OCI-LY7 (cell line): ENCODE data around the gene TEKT4. TPM values are rescaled to one million over a fixed set of nuclear protein-coding genes. Genes with fewer than 3 reads are reported as not detected.
"Not testable (repeated sequence)": the region's sequence is repeated elsewhere in the genome, so short reads cannot be mapped to it uniquely, and the experiment has no call there.

Experiments used
- BruUV-seq: library from RNA; stranded (reverse); fragments of 400-500 nt; replicated peaks from 2 replicates; lab custom pipeline; 2021; lab: Mats Ljungman, UMichigan
- CTCF ChIA-PET: fragments of 300-600 bp; sonication (Branson Sonifier 250); formaldehyde crosslinking; loops from one replicate; lab custom pipeline; 2022; ENCODE audit warnings: antibody characterized with exemption; ENCODE audit not compliant: unreplicated experiment; lab: Charles Lee
- POLR2A ChIA-PET: fragments of 300-600 bp; sonication (Branson Sonifier 250); formaldehyde crosslinking; loops from one replicate; lab custom pipeline; 2022; ENCODE audit warnings: antibody characterized with exemption; lab: Charles Lee
- DNase-seq: peaks from one replicate; pipeline ENCODE4 v3.0.0-alpha.2; 2015; ENCODE audit warnings: low spot score
- H2AFZ ChIP-seq: fragments of 200-600 bp; sonication (generic), shearing (Covaris generic); 2 replicates; pipeline ENCODE4 v1.6.1; 2014; ENCODE audit warnings: mild to moderate bottlenecking, antibody characterized with exemption, low read length, moderate library complexity
- H3K27ac ChIP-seq: fragments of 200-600 bp; sonication (generic); 2 replicates; pipeline ENCODE4 v1.5.1; 2014; ENCODE audit warnings: mixed run types, low read depth, mild to moderate bottlenecking, moderate library complexity, low read length, inconsistent platforms; ENCODE audit not compliant: poor library complexity, severe bottlenecking
- H3K36me3 ChIP-seq: fragments of 200-600 bp; sonication (generic); 2 replicates; pipeline ENCODE4 v1.6.1; 2014; ENCODE audit warnings: mild to moderate bottlenecking, antibody characterized with exemption, low read length, moderate library complexity, mixed read lengths; ENCODE audit not compliant: insufficient read depth
- H3K4me1 ChIP-seq: fragments of 200-600 bp; sonication (generic); 2 replicates; pipeline ENCODE4 v1.5.1; 2014; ENCODE audit warnings: mild to moderate bottlenecking, low read length; ENCODE audit not compliant: insufficient read depth, poor library complexity, severe bottlenecking
- H3K4me2 ChIP-seq: fragments of 200-600 bp; sonication (generic); 2 replicates; pipeline ENCODE4 v1.6.1; 2014; ENCODE audit warnings: mild to moderate bottlenecking, low read length
- H3K4me3 ChIP-seq: fragments of 200-600 bp; sonication (generic); 2 replicates; pipeline ENCODE4 v1.5.1; 2014; ENCODE audit warnings: mild to moderate bottlenecking, low read depth, low read length; ENCODE audit not compliant: poor library complexity, severe bottlenecking
- H3K79me2 ChIP-seq: fragments of 200-600 bp; sonication (generic); 2 replicates; pipeline ENCODE4 v1.6.1; 2016; ENCODE audit warnings: low read depth, mild to moderate bottlenecking, low read length, moderate library complexity, mixed read lengths; ENCODE audit not compliant: insufficient read depth
- H3K9me2 ChIP-seq: fragments of 200-600 bp; sonication (generic); 2 replicates; pipeline ENCODE4 v1.6.1; 2016; ENCODE audit warnings: mild to moderate bottlenecking, low read length, mixed read lengths; ENCODE audit not compliant: insufficient read depth
- H3K9me3 ChIP-seq: fragments of 200-600 bp; sonication (generic); 2 replicates; pipeline ENCODE4 v1.6.1; 2014; ENCODE audit warnings: mild to moderate bottlenecking, mixed run types, low read length, mixed read lengths
- H4K20me1 ChIP-seq: fragments of 200-600 bp; sonication (generic); 2 replicates; pipeline ENCODE4 v1.6.1; 2014; ENCODE audit warnings: mild to moderate bottlenecking, antibody characterized with exemption, low read length, moderate library complexity, mixed read lengths; ENCODE audit not compliant: insufficient read depth
- EZH2phosphoT487 ChIP-seq: fragments of 200-600 bp; sonication (generic); IDR thresholded peaks from 2 replicates; pipeline ENCODE4 v1.6.1; 2018; ENCODE audit warnings: low read depth, borderline replicate concordance, mild to moderate bottlenecking, mixed run types, antibody characterized with exemption, low read length, moderate library complexity, mixed read lengths
- intact Hi-C: fragments of 100-400 bp; cut with micrococcal nuclease; formaldehyde crosslinking; loops from one replicate; pipeline ENCODE4 v1.10.0; 2022; ENCODE audit not compliant: unreplicated experiment
- total RNA-seq, 2 experiments: library from RNA; depleted of rRNA in 1 of 2; stranded (reverse); fragments of >200 nt in 1 of 2; shearing (Covaris generic) in 1 of 2; gene quantifications; 2 replicates each; pipeline ENCODE4 v1.2.3, GENCODE V29; 2014 to 2022
- TF ChIP-seq, protein P1 (sequence below): fragments of 200-600 bp; sonication (generic); conservative IDR thresholded peaks from 2 replicates; pipeline ENCODE4 v1.5.1; 2014; ENCODE audit warnings: mild to moderate bottlenecking, antibody characterized with exemption, low read length, moderate library complexity, mixed read lengths

The TEKT4 gene
- total RNA-seq, 2 experiments from 2014 or later: not detected

DNA sequence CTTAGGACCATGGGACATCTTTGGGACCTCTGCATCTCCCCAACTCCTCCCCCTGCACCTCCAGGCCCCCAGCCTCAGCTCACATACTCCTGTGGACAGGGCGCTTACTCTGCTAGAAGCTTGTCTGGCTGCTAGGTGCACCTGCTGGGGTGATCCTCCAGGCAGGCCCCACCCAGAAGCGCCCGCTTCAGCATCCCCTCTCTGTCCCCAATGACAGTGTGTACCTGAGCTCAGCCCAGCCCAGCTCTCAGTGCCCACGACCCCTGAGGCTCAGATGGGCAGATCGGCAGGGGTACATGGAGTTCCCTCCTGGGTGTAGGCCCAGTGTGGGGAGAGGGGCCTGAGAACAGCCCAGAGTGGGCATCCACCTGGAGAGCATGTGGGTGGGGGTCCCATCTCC, 5.9 kb downstream of the TEKT4 start:
- Histone ChIP-seq H4K20me1 (no peaks in the 10 kb centered on the region), H3K4me1 (no peaks in the 10 kb centered on the region), H2AFZ (no peak overlapping the region), H3K9me3 (no peaks in the 10 kb centered on the region), H3K36me3 (no peaks in the 10 kb centered on the region), H3K79me2 (no peaks in the 10 kb centered on the region), H3K27ac (no peak overlapping the region), H3K4me3 (no peak overlapping the region), H3K9me2 (no peaks in the 10 kb centered on the region), H3K4me2 (no peak overlapping the region)
- no peak for TF ChIP-seq EZH2phosphoT487
- TF ChIP-seq, protein P1, sequence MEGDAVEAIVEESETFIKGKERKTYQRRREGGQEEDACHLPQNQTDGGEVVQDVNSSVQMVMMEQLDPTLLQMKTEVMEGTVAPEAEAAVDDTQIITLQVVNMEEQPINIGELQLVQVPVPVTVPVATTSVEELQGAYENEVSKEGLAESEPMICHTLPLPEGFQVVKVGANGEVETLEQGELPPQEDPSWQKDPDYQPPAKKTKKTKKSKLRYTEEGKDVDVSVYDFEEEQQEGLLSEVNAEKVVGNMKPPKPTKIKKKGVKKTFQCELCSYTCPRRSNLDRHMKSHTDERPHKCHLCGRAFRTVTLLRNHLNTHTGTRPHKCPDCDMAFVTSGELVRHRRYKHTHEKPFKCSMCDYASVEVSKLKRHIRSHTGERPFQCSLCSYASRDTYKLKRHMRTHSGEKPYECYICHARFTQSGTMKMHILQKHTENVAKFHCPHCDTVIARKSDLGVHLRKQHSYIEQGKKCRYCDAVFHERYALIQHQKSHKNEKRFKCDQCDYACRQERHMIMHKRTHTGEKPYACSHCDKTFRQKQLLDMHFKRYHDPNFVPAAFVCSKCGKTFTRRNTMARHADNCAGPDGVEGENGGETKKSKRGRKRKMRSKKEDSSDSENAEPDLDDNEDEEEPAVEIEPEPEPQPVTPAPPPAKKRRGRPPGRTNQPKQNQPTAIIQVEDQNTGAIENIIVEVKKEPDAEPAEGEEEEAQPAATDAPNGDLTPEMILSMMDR: no peak
- DNase-seq: no peak
- CTCF ChIA-PET: no interaction called here
- no TSS peak for BruUV-seq
- POLR2A ChIA-PET: no interaction called here
- intact Hi-C loops: no loop called here

DNA sequence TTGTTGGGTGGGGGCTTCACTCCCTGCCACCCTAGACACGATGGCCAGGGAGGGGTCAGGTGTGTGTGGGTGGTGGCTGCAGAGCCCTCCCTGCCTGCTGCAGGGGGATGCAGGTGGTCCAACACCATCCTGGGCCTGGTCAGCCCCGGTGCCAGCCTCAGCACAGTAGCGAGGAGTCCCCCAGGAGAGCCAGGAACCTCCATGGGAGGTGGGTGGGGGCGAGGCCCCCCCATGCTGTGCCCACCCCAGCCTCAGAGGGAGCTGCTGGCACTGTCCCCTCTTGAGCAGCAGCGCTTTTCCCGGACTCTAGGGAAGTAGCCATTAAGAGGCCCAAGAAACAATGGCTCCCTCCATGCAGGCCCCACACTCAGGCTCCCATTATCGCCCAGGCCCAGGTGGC, 7.3 kb downstream of the TEKT4 start:
- POLR2A ChIA-PET, DNase-seq, H3K79me2 ChIP-seq, BruUV-seq, H4K20me1 ChIP-seq, H3K4me1 ChIP-seq, H3K36me3 ChIP-seq, H3K4me3 ChIP-seq, intact Hi-C loops, H3K9me2 ChIP-seq, CTCF ChIA-PET, H2AFZ ChIP-seq, H3K9me3 ChIP-seq, H3K27ac ChIP-seq, H3K4me2 ChIP-seq: not testable (repeated sequence)

DNA sequence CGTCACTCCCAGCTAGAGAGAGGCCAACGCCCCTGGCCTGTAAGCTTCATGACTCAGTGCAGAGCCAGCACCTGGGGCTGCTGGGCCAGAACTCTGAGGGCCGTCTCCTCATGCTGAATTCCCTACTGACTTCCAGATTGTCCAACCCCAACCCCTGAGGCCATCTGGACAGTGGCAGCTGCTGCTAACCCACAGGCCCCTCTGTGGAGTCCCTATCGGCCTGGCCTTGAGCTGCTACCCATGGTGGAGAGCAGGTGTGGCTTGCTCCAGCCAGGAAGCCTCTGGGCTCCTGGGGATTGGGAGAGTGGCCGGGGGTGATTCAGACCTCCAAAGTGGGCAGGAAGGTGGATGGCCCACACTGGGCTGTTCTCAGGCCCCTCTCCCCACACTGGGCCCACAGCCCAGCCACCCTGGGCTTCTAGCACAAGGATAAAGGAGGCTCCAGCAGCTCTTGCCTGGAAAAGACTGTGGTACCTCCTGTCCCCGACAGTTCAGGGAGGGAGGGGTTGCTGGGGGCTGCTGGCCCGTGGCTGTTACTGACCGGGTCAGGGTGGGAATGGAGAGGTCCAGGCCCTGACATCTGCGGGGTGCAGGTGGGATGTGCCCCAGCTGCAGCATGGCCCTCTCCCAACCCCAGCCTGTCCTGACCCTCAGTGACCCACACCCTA, 8.2 kb downstream of the TEKT4 start:
- Histone ChIP-seq H3K4me1 (no peaks in the 10 kb centered on the region), H3K27ac (no peak overlapping the region), H3K9me2 (no peaks in the 10 kb centered on the region), H4K20me1 (no peaks in the 10 kb centered on the region), H3K4me2 (no peak overlapping the region), H3K9me3 (no peaks in the 10 kb centered on the region), H3K79me2 (no peaks in the 10 kb centered on the region), H3K4me3 (no peak overlapping the region), H3K36me3 (no peaks in the 10 kb centered on the region), H2AFZ (no peak overlapping the region)
- TF ChIP-seq EZH2phosphoT487: no peak
- TF ChIP-seq, protein P1: no peak
- intact Hi-C loops: no loop called here
- ChIA-PET CTCF (no interaction called here), POLR2A (no interaction called here)
- no peak for DNase-seq
- no TSS peak for BruUV-seq
